Activated naive CD4-positive, alpha-beta T cell treated with anti-CD3 and anti-CD28 coated beads, Interleukin-2, amount 50 U/mL, for 72 hours (primary cell): ENCODE data around the gene TFB1M. TPM values are rescaled to one million over a fixed set of nuclear protein-coding genes. Genes with fewer than 3 reads are reported as not detected.
A peak's percentile ranks its signal among the peaks of the same experiment; 100 is the strongest.
"Not testable (repeated sequence)": the region's sequence is repeated elsewhere in the genome, so short reads cannot be mapped to it uniquely, and the experiment has no call there.

Source experiments
- ATAC-seq, 2 donors: fragments of 150-1000 bp; cut with Tn5 transposase; 2 replicates each; pipeline ENCODE4 v1.10.0; 2021; ENCODE audit warnings: mild to moderate bottlenecking in 2 of 2, moderate library complexity in 2 of 2
- DNase-seq, 2 donors: peaks; one replicate each; pipeline ENCODE4 v3.0.0; 2021 to 2022; ENCODE audit warnings: low spot score in 2 of 2
- H3K27ac Mint-ChIP-seq, 2 donors: one replicate each; pipeline ENCODE4 v1.8.0; 2022; ENCODE audit warnings: mild to moderate bottlenecking in 2 of 2, mixed read lengths in 2 of 2
- H3K36me3 Mint-ChIP-seq, 2 donors: one replicate each; pipeline ENCODE4 v1.8.0; 2022; ENCODE audit warnings: mixed read lengths in 2 of 2
- H3K9me3 Mint-ChIP-seq, 2 donors: one replicate each; pipeline ENCODE4 v1.8.0; 2022; ENCODE audit warnings: mixed read lengths in 2 of 2
- total RNA-seq, 2 donors: library from RNA; stranded (reverse); gene quantifications; one replicate each; pipeline ENCODE4 v1.2.3, GENCODE V29; 2022

TFB1M gene
- total RNA-seq, 2 donors from 2014 or later = 44.7 to 49.2 TPM

DNA sequence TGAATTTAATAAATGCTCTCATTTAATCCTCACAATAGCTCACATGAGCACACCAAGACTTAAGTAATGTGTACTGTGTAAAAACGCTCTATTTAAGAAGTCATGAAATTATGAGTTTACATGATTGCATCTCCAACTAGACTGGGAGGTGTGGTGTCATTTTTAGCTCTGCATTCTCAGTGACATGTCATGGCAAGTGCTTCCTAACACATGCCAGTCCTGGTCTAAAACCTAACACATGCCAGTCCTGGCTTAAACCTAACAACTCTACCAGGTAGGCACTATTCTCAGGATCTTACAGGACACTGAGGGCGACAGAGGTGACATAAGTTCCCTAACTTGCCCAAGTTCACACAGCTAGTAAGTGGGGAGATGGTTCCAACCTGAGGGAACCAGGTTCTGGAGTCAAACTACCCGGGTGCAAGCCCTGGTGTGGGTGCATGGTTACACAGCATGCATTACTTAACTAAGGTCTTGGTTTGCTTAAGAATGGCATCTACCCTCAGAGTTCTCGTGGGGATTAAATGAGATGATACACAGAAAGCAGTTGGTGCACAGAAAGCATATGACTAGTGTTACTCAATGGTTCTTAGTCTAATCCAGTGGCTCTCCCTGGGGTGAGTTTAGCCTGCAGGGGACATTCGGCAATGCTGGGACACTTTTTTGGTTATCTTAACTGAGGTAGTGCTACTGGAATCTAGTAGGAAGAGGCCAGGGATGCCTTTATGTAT lies 35.8 kb downstream of the TFB1M start:
- peak overlapping the region in 1 of 2 donors; percentile 63 for H3K27ac Mint-ChIP-seq
- ATAC-seq = no peak

DNA sequence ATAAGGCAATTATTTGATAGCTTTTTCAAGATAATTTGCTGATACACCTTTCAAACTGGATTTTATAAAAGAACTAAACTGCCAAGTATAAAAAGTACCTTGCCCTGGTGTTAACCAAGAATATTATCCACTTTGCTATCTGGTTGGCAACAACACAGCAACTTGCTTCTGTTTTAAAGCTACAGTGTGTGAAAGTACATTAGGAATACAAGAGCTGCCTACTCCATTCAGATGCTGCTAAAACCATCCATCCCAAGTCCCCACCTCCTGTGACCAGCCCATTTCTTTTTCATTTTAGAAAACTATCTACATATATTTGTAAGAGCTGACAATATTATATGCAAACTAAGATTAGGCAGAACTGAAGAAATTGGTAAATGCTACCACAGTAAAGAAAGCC lies 37.6 kb downstream of the TFB1M start:
- no peak overlapping the region for H3K27ac Mint-ChIP-seq
- H3K9me3 Mint-ChIP-seq = no peaks in the 10 kb centered on the region
- DNase-seq (no peak), ATAC-seq (no peak)
- peaks cover 6 to 13% of the 10 kb centered on the region in 2 donors for H3K36me3 Mint-ChIP-seq

More for the DNA sequence above, 35.8 kb downstream of the TFB1M start:
- Mint-ChIP-seq H3K9me3 (no peaks in the 10 kb centered on the region), H3K36me3 (peaks cover 6 to 8% of the 10 kb centered on the region in 2 donors)
- DNase-seq = no peak

DNA sequence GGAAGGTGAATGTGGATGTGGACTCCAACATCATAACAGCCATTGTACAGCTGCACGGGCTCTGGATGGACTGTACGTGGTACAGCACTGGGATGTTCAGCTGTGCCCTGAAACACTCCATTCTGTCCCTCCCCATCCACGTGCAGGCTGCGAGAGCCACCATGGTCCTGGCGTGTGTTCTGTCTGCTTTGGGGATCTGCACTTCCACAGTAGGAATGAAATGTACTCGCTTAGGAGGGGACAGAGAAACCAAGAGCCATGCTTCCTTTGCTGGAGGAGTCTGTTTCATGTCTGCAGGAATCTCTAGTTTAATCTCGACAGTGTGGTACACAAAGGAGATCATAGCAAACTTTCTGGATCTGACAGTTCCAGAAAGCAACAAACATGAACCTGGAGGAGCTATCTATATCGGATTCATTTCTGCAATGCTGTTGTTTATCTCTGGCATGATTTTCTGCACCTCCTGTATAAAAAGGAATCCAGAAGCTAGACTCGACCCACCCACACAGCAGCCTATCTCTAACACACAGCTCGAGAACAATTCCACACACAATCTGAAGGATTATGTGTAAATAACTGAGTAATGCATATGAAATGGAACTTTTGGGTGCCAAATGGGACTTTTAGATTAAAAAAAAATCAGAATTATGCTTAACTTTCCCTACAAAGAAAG lies 38.3 kb downstream of the TFB1M start:
- H3K36me3 Mint-ChIP-seq = peaks cover 6 to 13% of the 10 kb centered on the region in 2 donors
- no peak for DNase-seq
- ATAC-seq = no peak
- H3K27ac Mint-ChIP-seq = no peak overlapping the region
- H3K9me3 Mint-ChIP-seq = no peaks in the 10 kb centered on the region

DNA sequence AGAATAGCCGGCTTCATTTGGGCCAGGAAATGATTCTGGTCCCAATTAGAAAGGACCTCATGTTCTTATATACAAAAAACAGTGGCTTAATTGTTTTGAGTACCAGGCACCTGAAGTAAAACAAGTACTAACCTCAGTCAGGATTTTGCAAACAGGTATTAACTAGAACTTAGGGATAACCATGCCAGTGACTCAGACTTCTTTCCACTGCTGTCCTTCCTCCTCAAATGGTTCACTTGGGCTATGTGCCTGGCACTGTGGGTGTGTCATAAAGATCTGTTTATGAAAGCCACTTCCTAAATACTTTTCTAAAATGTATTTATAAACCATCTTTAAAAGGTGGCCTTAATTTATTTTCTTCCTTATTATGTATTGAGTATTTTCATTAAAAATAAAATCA lies 39.8 kb downstream of the TFB1M start:
- Mint-ChIP-seq H3K9me3 (no peaks in the 10 kb centered on the region), H3K36me3 (peaks cover 0 to 14% of the 10 kb centered on the region in 2 donors), H3K27ac (no peak overlapping the region)
- DNase-seq = no peak
- no peak for ATAC-seq

DNA sequence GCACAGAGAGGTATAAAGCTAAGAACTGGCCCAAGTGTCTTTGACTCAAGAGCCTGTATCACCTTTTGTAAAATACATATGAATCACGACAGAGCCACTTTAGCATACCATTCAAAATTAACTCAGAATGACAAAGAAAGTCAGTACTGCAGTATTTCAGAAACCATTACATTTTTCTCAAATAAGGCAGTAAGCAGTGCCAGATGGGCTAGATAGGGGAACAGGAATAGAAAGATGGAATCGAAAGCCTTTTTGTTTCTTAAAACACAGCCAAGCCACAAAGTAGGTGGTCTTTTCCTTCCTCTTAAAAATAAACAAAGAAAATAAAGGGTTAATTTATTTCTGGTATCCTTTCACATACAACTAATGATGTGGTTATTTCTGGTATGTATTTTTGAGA lies 40.2 kb downstream of the TFB1M start:
- no peak for DNase-seq
- Mint-ChIP-seq H3K27ac (no peak overlapping the region), H3K9me3 (no peaks in the 10 kb centered on the region), H3K36me3 (peaks cover 0 to 15% of the 10 kb centered on the region in 2 donors)
- no peak for ATAC-seq

DNA sequence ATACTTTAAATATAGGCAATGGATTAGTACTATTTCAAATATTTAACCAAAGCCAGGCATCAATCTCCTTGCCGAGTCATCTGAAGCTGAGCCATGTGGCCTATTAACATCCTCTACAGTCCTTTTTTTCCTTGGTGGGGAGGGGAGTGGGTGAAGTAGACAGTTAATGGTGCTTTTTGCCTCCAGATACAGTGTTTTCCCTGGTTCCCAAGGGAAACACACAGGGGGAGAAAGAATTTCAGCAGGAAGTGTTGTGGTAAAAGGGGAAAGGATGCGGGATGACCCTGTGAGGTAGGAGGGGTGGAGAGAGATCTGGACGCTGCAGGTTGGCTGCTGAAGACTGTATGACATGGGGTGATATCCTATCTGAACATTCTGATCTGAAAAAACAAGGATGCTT lies 40.9 kb downstream of the TFB1M start:
- Mint-ChIP-seq H3K27ac (peak overlapping the region in 1 of 2 donors; percentile 21), H3K36me3 (peaks cover 0 to 15% of the 10 kb centered on the region in 2 donors), H3K9me3 (no peaks in the 10 kb centered on the region)
- no peak for ATAC-seq
- no peak for DNase-seq

DNA sequence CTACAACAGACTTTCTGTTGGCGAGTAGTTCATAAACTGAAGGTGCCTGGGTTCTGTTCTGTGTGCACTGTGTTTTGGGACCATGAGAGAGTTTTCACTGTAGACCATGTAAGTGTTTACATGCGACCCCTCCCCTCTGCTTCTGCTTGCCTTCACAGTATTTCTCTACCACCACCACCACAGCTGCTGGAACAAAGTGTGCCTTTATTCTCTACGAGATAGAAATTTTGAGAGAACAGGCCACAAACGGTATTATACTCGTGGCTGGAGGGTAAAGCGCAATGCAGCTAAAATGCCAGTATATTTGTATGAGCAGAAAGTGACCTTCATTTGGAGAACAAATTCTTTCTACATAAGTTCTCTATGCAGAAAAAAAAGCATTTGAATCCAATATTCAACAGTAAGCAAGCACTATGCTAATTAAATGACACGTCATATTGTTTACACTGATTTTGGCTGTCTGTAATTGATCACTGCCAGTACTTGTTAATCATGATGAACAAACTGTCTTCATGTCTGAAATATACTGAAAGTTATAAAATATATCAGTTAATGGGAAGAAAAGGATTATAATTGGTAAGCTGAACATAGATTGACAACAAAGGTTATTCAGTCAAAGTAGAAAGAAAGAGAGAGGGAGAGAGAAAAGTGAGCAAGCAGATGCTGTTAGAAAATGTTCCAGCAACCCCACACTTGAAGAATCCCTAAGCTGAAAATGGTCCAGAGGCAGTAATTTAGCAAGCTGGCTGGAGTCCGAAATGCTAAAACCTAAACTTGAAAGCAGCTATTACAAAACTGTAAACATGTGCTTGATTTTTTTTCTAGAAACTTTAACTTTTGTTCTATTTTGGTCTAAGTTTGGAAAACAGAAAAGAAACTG lies 41.7 kb downstream of the TFB1M start:
- no peak for DNase-seq
- Mint-ChIP-seq H3K9me3 (no peaks in the 10 kb centered on the region), H3K36me3 (peaks cover 0 to 15% of the 10 kb centered on the region in 2 donors), H3K27ac (peak overlapping the region in 1 of 2 donors; percentile 35)
- ATAC-seq = no peak

DNA sequence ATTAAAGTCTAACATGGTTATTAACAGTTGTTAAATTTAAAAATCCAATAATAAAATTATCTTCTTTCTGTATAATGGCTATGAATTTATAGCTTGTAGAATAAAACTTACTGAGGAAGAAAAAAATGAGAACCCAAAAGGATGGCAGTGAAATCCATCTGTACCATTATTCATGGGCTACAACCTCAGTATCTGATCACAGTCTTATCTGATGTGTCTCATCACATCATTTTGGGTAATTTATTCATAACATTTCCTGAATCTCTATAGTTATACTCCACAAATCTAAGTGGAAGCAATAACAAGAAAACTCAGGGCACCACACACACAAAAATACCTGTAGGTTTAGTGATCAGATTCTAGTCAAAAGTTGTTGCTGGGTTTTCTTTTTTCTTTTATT lies 43.1 kb downstream of the TFB1M start:
- peaks cover 0 to 15% of the 10 kb centered on the region in 2 donors for H3K36me3 Mint-ChIP-seq
- H3K27ac Mint-ChIP-seq = no peak overlapping the region
- H3K9me3 Mint-ChIP-seq = no peaks in the 10 kb centered on the region
- ATAC-seq = no peak
- no peak for DNase-seq

DNA sequence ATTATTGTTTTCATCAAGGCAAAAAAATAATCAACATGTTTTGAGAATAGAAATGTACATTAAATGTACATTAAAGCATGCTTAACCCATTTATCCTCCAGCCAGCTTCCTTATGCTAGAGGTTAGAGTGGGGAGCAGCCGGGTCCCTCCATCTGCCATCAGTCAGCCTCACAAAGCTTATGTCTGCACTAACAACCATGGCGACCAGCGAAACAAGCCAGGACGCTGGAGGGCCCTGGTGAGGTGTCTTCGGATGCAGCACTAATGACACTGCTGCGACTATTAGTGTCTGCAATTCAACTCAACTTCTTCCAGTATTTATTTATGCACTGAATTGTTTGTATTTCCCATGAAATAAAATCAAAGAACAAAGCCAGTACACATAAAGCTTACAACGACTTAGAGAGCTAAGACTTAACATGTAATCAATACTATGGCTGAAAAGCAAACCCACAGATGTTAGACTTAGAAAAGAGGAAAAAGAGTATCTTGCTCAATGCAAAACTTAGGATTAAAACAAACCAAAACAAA lies 43.7 kb downstream of the TFB1M start:
- no peak for DNase-seq
- Mint-ChIP-seq H3K36me3 (peaks cover 0 to 15% of the 10 kb centered on the region in 2 donors), H3K27ac (no peak overlapping the region), H3K9me3 (no peaks in the 10 kb centered on the region)
- no peak for ATAC-seq

DNA sequence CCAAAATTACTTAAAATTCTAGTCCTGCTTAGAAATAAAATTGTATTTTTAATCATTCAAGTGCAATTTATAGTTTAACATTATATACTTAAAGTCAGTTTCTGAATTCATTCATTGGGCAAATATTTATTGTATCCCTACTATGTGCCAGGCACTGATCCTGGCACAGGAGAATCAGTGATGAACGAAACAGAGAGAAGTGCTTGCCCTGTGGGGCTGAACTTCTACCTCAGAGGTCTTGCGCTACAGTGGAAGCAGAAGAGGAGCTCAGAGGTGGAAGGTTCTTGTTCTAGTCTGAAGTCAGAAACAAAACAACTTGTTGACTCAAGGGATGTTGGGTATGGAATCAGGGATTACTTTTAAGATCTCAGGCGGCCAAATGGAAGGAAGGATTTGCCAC lies 44.5 kb downstream of the TFB1M start:
- ATAC-seq (no peak), DNase-seq (no peak)
- H3K27ac Mint-ChIP-seq = no peak overlapping the region
- H3K9me3 Mint-ChIP-seq = no peaks in the 10 kb centered on the region
- peaks cover 0 to 15% of the 10 kb centered on the region in 2 donors for H3K36me3 Mint-ChIP-seq

DNA sequence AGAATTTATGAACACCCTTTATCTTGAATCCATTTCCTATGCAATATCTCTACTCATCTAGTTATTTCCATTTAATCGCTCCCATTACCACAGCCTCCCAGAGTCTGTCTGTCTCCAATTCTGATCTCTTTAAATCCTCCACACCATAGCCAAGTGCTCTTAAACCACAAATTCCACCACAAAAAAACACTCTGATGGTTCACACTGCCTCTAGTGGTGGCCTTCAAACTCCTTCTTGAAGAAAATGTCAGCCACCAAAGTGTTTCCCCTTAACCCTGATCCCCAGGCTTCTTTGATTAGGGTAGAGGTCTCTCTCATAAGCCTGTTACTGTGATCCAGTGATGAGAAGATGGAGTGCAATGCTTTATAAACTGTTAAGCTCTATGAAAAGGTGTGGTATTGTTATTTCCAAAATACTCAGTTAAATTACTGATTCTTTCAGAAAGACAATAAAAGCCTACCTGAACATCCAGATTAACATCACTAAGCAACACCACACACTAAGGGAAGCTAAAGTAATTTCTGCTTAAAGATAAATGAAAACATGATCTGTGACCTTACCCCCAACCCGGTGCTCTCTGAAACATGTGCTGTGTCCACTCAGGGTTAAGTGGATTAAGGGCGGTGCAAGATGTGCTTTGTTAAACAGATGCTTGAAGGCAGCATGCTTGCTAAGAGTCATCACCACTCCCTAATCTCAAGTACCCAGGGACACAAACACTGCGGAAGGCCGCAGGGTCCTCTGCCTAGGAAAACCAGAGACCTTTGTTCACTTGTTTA lies 46.0 kb downstream of the TFB1M start:
- not testable (repeated sequence) for H3K27ac Mint-ChIP-seq, DNase-seq, H3K9me3 Mint-ChIP-seq
- ATAC-seq = peak; percentile 39 to 49
- H3K36me3 Mint-ChIP-seq = peaks cover 4 to 15% of the 10 kb centered on the region in 2 donors

DNA sequence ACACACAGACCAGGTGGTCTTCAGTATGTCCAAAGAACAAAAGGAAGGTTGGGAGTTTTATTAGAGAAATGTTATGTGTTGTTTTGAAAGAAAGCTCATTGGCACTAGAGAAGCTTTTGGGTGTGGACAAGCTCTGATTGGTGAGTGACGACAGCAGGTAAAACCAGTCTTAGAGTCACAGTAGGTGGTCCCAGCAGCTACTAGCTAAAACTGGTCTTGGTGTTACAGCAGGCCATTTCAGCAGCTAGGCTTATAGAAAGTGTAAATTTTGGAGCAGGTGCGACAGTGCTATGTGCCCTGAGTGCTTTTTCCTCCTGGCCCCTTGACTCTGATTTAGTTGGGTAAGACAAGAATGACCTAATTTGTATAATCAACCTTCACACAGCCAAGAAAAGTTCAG lies 46.9 kb downstream of the TFB1M start:
- ATAC-seq (no peak), DNase-seq (no peak)
- Mint-ChIP-seq H3K9me3 (no peaks in the 10 kb centered on the region), H3K27ac (no peak overlapping the region), H3K36me3 (peaks cover 4 to 10% of the 10 kb centered on the region in 2 donors)

DNA sequence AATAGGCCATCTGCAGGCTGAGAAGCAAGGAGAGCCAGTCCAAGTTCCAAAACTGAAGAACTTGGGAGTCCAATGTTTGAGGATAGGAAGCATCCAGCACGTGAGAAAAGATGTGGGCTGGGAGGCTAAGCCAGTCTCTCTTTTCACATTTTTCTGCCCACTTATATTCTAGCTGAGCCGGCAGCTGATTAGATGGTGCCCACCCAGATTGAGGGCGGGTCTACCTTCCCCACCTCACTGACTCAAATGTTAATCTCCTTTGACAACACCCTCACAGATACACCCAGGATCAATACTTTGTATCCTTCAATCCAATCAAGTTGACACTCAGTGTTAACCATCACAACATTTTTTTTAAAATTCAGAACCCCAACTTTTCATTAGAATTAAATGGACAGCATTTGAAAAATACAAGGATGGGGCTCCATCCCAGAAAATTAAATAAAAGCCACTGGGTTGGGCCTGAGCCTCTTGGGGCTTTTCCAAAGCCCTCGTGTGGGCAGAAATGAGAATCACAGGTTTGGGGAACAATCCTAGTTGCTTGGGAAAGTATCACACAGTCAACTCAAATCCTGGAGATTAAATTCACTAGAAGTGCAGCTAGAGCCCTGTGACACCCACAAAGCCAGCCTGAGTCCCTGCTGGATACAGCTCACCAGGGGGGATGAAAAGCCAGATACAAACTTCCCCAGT lies 48.3 kb downstream of the TFB1M start:
- Mint-ChIP-seq H3K36me3 (peaks cover 4 to 8% of the 10 kb centered on the region in 2 donors), H3K9me3 (no peaks in the 10 kb centered on the region), H3K27ac (no peak overlapping the region)
- DNase-seq (no peak), ATAC-seq (no peak)

DNA sequence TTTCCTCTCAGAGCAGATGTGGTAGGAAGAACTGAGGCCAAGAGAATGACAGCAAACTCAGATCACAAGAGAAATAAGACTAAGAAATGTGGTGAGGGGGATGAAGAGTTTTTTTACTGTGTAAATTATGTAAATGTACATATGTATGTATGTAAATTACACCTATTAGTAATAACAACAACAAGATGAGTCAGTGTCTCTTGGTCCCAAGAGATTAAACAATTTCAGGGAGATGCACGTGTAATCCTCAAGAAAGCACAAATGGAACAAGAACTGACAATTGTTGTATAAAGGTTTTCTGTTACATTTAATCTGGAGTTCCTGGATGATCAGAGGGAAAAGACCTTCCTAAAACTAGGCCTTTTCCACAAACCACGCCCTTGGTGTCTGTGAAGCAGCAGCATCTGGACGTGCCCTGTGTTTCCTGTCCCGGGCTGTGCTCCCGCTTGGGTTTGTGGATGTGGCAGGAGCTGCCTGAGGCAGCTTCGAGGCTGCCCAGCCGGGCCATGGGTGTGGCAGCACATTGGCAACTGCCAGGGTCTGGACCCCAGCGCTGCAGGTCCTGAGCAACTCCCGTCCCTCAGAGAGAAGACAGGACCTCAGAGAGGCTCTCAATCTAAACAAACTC lies 49.5 kb downstream of the TFB1M start:
- peak overlapping the region in 1 of 2 donors; percentile 13 for H3K27ac Mint-ChIP-seq
- H3K9me3 Mint-ChIP-seq = no peaks in the 10 kb centered on the region

DNA sequence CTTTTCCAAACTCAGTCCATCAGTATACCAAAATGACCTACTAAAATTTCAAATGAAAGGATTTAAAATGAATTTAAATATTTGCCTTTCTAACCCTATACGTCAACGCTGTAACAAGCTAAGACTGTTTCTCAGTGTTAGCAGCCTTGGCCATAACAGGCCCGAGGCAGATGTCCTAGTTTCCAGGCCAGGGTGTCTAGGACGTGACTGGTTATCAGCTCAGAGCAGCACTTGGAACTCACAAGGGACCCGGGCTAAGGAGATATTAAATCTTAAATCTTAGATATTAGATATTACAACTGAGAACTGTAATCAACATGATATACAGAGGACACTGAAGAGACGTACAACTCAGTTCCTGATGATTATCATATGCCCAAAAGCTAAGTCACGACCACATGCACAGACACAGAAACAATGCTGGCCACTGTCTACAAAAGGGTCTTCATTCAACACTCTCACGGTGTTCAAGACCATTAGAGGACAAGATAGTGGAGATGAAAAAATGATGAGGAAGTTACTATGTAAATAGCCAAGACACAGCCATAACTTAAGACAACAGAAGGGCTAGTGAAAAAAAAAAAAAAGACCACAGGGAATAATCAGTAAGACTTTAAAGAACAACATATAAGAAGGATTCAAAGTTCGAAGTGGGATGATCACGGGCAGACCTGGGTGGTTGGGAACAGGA lies 50.8 kb downstream of the TFB1M start, which contains the start of gene CLDN20:
Gene CLDN20, plus strand, starts transcription at position 641 of the 691 bp plus-strand sequence. CDS start 11,707 bp downstream, outside the sequence.
- Mint-ChIP-seq H3K9me3 (no peaks in the 10 kb centered on the region), H3K36me3 (peaks cover 0 to 4% of the 10 kb centered on the region in 2 donors), H3K27ac (peak within 1 kb of the TSS in 1 of 2 donors; percentile 13)
- no peak for DNase-seq
- no peak for ATAC-seq

More for the DNA sequence above, 49.5 kb downstream of the TFB1M start:
- DNase-seq = no peak
- ATAC-seq = no peak
- peaks cover 4% of the 10 kb centered on the region in 2 donors for H3K36me3 Mint-ChIP-seq
